GM21786 (cell line): ENCODE results near the gene GSTM2.

Experiments used
- ATAC-seq: cut with Tn5 transposase; IDR thresholded peaks from one replicate; pipeline ENCODE4 v1.9.1; 2021; ENCODE audit not compliant: unreplicated experiment

GSTM2 gene

GRCh38 chr1:109629372-109630030 is 38.4 kb upstream of the GSTM2 start:
- no peak for ATAC-seq

GRCh38 chr1:109630081-109630897 is 37.6 kb upstream of the GSTM2 start:
- ATAC-seq: no peak

- no peak for ATAC-seq
Measured at GRCh38 chr1:109630898-109631512, 36.9 kb upstream of the GSTM2 start.

GRCh38 chr1:109631513-109632505 is 36.0 kb upstream of the GSTM2 start:
- no peak for ATAC-seq

- ATAC-seq: no peak
Measured at GRCh38 chr1:109632671-109633346, 35.0 kb upstream of the GSTM2 start.

GRCh38 chr1:109634292-109634691 is 33.6 kb upstream of the GSTM2 start:
- ATAC-seq: no peak

GRCh38 chr1:109634771-109635750 is 32.8 kb upstream of the GSTM2 start:
- ATAC-seq: no peak

- ATAC-seq: no peak
Measured at GRCh38 chr1:109635862-109636200, 32.0 kb upstream of the GSTM2 start.

GRCh38 chr1:109636201-109636952 is 31.5 kb upstream of the GSTM2 start:
- no peak for ATAC-seq

- no peak for ATAC-seq
Measured at GRCh38 chr1:109637446-109637845, 30.4 kb upstream of the GSTM2 start.

- no peak for ATAC-seq
Measured at GRCh38 chr1:109639063-109639840, 28.6 kb upstream of the GSTM2 start.

- no peak for ATAC-seq
Measured at GRCh38 chr1:109639841-109640184, 28.0 kb upstream of the GSTM2 start.

- ATAC-seq: peak; percentile 69
Measured at GRCh38 chr1:109640285-109640865, 27.5 kb upstream of the GSTM2 start.

GRCh38 chr1:109641078-109641740 is 26.6 kb upstream of the GSTM2 start:
- ATAC-seq: no peak

GRCh38 chr1:109641861-109642260 is 26.0 kb upstream of the GSTM2 start:
- no peak for ATAC-seq

- ATAC-seq: no peak
Measured at GRCh38 chr1:109642626-109643025, 25.2 kb upstream of the GSTM2 start.
